NCI-H82 treated with DMSO at 0.1 percent for 48 hours (cell line): Measurements from ENCODE around the gene TAF4.
"Not testable (repeated sequence)": the region's sequence is repeated elsewhere in the genome, so short reads cannot be mapped to it uniquely, and the experiment has no call there.

Source experiments
- DNase-seq: peaks from one replicate; lab custom pipeline; 2025; ENCODE audit not compliant: unreplicated experiment; lab: John Stamatoyannopoulos, UW

The TAF4 gene

DNA sequence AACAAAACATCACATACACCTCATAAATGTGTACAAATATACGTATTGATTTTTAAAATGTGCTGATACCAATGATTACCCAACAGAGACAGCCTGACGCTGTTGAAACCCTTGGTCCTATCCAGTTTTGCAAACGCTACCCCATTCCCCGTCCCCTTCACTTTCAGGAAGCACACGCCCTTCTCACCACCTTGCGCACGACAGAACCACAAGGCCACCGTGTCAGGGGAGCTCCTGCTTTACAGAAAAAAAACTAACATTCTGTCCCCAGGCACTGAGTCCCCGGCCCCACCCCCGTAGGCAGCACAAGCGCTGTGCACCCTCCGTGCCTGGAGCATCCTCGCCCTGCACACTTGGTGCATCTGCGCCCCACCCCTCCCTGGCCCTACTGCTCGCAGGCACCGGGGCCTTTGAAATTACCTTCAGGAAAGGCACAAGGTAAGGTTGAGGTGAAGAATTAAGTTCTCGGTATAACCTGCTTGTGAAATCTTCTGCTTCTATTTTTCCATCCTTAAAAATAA lies 58.5 kb downstream of the TAF4 start:
- DNase-seq = no peak

DNA sequence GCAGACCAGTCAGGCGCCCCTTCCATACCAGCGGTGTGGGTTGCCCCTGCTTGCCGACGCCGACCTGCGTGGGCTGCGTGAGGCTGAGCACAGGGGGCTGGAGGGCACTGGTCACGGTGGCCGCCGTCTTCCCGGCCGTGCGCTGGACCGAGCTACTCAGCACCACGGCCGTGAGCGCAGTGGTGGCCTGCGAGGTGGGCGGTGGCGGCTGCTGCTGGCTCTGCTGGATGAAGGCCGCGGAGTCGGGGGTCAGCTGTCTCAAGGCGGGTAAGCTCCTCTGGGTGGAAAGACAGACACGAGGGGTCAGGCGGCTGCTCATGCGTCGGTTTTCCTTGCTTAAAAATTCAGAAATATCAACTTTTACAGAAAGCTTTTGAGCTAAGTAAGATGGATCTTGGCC lies 59.2 kb downstream of the TAF4 start:
- no peak for DNase-seq

DNA sequence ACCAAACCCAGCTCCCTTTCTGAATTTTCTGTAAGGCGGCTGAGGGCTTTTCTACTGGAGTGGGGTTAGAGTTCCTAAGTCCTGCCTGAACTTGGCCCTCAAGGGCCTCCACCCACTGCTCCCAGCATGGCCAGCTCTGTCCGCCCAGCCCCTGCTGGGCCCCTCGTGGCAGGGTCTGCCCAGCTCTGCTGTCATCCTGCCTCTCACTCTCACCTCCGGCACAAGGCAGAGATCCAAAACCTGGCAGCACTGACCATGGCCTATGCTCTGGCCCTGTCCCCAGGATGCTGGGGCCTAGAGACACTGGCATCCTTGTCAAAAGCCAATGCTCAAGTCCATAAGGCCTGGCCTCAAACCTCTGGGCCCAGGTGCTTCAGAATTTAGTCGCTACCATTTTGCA lies 61.1 kb downstream of the TAF4 start:
- no peak for DNase-seq

DNA sequence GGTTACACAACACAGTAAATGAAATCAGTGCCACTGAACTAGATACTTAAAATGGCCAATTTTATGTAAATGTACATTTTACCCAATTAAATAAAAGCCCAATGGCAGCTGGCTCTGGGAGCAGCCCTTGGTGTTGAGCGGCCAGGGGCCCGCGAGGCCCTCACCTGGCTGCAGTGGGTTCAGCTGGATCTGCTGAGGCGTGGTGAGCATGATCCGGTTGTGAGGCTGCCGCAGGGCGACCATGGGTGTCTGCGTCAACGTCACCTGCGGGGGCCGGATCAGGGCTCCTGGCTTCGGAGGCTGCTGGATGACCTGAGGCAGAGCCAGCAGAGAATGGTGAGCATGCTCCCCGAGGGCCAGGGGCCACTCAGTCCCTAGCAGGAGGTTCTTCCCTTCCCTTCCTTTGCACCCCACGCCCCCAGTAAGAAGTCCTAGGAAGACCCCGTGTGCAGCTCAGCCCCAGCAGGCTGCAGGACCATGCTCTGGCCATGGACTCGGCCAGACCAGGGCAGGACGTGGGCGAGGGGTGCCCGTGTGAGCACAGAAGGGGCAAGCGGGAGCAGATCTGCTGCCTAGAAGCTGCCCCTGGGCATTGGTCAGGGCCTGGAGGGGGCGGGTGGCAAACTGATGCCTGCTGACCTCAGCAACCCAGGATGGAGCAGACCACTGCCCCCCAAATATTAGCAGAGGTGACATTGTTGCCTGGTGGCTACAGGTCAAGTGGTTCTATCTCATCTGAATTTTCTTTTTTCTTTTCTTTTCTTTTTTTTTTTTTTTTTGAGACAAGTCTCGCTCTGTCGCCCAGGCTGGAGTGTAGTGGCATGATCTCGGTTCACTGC lies 61.9 kb downstream of the TAF4 start:
- no peak for DNase-seq

DNA sequence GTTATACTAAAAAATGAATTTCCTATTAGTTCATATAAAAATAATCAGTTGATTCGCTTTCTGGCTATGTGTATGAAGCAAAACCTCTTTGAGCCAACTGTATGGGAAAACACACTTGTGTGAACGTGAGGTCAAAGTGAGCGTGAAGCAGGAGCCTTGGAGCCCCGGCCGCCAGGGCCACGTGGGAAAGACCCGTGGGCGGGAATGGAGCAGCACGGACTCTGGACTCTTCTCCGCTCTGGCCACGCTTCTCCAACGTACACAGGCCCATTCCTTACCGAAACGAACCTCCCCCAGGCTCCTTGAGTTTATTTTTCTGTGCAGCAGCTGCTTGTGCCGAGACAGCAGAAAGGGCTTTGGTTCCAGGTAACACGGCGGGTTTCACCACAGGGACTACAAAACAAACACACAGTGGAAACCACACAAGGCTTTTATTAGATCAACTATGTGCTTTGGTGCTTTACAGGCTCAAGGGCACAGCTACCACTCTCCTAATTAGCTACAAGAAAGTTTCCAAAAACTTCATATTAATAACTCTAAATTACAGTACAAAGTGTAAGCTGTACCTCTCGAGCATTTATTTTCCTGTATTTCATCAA lies 62.7 kb downstream of the TAF4 start:
- DNase-seq = no peak

DNA sequence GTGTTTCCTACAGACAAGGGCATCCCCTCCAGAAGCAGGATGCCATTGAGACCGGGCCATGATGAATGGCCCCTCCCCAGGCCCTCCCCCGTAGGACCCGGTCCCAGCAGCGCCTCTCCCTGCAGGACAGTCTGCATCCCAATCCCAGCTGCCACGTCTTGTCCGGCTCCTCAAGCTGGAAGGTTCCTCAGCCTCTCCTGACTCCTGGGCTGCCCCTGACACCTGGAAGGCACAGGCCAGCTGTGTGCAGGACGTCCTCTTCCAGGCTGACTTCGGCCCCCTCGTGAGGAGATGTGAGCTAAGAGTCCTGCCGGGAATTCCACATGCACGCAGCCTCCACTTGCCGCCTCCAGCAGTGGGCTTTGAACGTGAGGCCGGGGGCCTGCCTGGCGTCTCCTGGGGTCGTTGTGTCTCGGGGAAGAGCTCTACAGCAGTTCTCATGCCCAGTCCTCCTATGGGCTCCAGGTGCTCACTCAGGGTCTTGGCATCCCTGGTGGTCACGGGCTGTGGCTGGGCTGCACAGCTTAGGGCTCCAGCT lies 64.4 kb downstream of the TAF4 start:
- DNase-seq = no peak

DNA sequence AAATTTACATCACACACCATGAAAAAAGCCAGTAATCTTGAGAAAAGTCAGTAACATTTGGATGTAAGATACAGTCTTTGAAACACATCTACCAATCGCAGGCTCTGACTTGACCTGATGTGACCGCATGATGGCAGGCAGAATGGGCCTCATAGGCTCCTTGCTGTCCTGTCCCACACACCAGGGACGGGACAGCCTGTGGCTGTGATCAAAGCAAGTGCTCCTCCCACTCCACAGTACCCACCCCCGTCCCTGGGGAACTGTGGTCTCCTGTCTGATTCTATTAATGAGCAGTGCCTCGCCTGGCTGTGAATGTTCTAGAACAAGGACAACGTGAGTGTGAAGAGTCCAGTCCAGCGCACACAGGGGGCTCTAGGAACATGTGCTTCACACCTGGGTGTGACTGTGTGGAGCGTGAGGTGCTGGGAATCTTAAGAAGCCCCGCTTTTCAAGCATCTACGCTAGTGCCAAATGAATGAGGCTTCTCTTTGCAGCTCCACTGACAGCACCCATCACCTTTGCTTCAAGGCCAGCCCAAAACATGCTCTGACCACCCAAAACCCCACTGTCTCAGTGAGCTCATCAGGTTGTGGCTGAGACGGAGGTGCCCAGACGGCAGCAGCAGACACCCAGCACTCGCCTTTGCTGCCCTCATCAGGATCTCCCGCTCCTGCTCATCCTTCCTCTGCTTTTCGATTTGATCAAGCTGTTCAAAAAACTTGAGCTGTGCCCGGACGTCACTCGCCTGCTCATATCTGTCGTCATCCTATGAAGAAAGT lies 67.1 kb downstream of the TAF4 start:
- DNase-seq = no peak

DNA sequence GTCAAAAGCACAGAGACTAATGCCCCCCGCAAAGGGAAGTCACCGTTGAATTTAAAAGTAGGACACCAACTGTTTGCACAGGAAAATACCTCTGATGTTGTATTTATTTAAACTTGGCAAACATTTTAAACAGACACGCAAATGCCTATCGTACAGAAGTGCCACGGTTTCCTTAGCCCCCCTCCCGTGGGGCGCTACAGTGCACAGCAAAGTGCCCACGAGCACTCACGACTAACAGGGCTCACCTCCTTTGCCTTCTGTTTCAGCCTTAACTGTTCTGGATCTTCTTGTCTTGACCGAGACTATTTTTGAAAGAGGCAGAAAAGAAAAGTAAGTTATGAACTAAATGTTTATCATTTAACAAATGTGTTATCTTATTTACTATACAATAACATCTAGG lies 67.8 kb downstream of the TAF4 start:
- no peak for DNase-seq

DNA sequence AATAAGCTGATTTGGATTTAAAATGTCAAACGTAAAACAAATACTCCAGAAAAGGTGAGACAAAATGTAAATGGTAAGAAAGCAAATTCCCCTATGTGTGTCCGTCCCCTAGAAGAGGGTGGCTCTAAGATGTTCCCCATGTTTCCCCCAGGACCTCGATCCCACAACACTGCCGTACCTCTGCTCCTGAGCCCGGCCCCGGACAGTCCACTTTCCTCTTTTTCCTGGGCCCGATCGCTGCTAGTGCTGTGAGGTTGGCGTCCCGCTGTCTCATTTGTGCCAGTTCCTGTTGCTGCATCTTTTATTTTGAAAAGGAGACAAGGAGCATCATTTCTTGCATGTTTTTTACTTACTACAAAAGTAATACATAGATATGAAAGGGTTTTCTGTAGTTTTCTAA lies 68.3 kb downstream of the TAF4 start:
- no peak for DNase-seq

DNA sequence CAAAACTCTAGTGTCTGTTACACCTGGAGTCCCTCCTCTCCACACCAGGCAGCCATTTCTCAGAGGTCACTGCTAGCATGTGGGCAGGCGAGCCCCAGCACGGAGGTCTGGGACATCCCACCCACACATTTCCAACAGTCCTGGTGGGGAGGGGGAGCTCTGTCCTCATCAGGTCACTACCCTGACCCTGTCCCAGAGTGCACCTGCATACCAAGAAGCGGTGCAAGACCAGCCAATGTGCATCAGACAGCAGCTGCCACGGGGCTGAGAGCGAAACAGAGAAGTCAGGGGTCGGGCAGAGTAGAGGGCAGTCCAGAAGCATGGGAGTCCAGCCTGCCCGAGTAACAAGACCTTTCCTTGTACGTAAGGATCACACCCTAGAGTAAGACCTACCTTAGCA lies 71.1 kb downstream of the TAF4 start:
- no peak for DNase-seq

DNA sequence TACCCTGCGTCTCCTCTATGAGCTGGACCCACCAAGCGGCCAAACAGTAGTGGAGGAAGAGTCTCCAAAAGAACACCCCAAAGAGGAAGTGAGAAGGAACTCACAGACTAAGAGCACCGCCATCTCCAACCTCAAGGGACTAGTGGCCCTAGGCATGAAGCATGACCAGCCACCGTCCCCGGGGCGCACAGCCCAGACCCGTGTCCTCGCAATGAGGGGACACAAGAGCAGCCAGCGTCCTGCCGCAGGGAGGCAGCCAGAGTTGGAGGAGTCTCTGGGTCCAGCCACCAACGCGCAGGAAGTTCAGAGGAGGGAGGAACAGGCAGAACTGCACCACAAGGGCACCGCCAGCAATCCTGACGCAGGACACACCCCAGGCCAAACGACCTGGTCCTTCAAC lies 72.6 kb downstream of the TAF4 start:
- no peak for DNase-seq

DNA sequence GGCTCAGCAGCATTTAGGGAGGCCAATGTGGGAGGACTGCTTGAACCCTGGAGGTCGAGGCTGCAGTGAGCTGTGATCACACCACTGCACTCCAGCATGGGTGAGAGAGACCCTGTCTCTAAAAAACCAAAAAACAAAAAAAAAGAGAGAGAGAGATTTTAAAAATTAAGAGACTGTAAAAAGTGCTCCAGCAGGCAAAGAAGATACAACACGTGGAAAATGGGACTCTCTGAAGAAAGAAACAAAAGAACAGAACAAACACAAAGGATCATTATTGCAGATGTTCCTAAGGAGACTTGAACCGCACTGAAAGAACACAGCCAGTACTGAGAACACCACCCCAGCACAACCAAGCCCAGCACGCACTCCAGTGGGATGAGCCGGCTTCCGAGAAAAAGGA lies 74.2 kb downstream of the TAF4 start:
- no peak for DNase-seq

DNA sequence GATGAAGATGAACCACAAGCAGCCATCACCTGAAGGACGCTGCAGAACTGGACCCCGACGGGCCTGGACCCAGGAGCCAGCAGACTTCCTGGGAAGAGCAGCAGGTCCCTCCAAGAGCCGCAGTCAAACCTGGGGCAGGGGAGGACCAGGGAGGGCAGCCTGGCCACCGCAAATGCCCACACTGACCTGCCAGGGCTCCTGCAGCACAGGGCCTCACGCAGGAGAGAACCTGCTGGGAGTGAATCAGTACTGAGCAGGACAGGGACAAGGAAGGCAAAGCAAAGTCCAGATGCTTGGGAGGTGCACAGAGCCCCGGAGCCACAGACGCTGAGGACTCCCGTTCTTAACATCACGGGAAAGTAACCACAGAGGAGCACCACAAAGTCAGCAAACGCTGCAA lies 75.2 kb downstream of the TAF4 start:
- DNase-seq = no peak

DNA sequence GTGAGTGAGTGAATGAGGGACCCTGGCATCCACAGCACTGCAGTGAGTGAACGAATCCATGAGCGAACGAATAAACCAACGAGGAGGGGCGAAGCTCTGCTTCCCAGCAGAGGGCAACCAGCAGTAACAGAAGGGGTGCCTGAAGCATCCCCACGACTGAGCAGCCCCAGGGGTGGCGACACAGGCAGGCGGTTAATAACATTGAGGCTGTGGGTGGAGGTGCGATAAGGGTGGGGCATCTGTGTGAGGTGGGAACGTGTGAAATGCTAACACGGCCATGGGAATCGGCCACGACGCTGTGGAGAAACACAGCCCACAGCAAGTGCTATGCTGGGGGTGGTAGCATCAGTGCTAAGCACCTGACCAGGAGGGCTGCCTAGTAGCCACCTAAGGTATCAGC lies 75.9 kb downstream of the TAF4 start:
- DNase-seq = no peak

DNA sequence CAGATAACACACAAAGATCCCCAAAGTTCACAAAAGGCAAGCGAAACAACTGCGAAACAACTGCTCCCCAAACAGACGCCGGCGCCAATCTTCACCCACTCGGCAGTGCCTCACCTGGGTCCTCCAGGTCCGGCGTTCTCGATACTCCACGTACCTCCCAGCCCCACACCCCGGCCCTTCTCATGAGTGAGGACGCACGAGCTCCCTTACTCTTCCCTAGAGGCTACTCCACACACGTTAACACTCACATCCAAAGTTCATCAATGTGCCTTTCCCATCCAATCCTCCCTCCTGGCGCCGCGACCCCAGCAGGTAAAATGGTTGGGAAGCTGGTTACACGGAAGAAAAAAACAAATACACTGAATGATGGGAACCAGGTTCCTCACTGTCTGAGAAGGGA lies 77.0 kb downstream of the TAF4 start:
- no peak for DNase-seq

DNA sequence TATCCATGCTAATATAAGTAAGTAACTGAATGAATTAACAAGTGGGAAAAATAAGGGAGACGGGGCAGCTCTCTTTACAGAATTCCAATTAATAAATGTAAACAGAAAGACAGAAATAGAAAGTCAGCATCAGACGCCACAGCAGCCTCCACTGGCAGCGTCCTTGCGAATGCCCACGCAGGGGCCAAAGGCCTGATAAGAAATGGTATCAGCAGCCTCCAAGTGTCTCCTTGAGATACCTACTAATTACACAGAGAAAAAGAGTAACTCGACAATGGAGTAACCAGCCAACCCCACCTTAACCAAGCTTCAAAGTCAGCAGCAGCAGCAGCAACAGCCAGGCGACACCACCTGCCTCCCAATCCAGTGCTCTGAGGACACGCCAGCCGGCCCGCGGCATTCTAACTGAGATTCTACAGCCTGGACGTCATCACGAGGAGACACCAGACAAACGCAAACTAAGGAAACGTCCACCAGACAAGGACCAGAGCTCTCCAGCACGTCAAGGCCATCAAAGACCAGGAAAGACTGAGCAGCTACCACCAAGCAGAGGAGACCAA lies 78.8 kb downstream of the TAF4 start:
- DNase-seq = no peak

DNA sequence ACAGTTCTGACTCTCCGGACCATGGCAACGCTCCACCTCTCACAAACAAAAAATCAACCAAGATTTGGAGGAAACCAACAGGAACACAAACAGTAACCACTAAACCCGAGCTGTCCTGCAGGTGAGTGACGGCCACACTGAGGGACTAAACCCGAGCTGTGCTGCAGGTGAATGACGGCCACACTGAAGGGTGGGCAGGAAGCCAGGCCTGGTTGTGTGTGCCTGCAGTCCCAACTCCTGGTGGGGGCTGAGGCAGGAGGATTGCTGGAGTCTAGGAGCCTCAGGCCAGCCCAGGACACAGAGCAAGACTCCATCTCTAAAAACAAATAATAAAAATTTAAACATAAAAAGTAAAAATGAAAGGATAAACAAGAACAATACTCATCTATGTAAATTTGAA lies 80.6 kb downstream of the TAF4 start:
- DNase-seq = no peak

DNA sequence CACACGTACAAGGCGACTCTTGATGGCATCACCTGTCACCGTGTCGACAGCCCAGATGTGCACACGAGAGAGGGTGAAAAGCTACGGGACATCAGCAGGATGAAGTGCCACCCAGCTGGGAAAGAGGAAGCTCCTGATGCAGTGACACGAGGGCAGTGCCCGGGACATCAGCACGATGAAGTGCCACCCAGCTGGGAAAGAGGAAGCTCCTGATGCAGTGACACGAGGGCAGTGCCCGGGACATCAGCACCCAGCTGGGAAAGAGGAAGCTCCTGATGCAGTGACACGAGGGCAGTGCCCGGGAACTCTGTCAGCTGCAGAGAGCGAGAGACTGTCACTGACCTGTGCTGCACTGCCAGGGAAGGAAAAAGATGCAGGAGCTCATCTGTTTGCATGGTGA lies 81.2 kb downstream of the TAF4 start:
- not testable (repeated sequence) for DNase-seq

DNA sequence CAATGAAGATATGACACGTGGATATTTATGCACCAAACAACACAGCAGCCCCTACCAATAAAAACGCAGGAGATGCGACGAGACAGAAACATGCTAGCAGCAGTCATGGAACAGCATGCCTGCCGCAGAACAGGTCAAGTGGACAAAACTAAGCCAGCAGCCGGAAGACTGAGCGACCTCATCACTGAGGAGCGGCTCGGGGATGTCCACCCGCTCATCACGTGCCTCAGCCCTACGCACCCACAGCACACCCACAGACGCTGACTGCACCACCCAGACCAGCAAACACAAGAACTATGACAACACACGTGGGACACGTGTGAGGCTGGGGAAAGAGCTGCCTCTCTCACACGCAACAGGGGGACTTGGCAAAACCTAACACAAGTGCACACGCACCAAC lies 81.7 kb downstream of the TAF4 start:
- no peak for DNase-seq

DNA sequence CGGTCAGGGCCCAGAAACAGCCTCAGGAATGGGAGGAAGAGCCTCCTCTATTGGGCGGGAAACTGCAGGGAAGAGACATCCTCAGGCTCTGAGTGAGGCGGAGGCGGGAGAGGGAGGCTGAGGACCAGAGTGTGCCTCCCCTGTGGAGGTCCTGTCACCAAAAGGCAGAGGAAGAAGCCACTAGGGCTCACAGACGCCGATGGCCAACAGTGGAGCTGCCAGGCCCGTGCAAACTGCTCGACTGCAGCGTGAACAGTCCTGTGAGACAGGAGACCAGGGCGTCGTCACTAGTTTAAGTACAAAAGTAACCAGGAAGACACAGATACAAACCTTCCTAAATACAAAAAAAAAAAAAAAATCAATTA lies 82.7 kb downstream of the TAF4 start:
- DNase-seq = no peak

DNA sequence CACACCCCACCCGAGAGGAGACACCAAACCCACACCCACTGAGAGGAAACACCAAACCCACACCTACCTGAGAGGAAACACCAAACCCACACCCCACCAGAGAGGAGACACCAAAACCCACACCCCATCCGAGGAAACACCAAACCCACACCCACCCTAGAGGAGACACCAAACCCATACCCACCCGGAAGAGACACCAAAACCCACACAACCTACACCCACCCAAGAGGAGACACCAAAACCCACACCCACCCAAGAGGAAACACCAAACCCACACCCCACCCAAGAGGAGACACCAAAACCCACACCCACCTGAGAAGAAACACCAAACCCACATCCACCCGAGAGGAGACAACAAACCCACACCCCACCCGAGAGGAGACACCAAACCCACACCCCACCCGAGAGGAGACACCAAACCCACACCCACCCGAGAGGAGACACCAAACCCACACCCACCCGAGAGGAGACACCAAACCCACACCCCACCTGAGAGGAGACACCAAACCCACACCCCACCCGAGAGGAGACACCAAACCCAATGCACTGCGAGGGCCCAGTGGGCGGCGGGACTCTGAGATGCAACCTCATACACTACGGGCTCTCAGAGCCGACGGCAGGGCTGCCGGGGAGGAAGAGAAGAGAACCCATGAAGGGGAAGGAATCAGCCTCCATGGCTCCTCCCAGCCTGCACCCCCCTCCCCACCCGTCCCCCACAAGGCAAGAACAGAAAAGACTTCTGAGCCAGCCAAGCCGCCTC lies 83.3 kb downstream of the TAF4 start:
- no peak for DNase-seq
